GM12892 (cell line): ENCODE measurements around the gene DOCK6.

Experiments
- DNase-seq: peaks from one replicate; pipeline ENCODE4 v3.0.0; 2011; ENCODE audit not compliant: insufficient read length
- FAIRE-seq: peaks from 2 replicates; lab custom pipeline; 2011; peaks lifted over from hg19 to GRCh38; lab: Jason Lieb, UNC
- POLR2A ChIP-seq: IDR thresholded peaks from 2 replicates; pipeline ENCODE4 v1.6.1; 2011; ENCODE audit warnings: low read depth, low read length, control low read depth
- POLR2AphosphoS5 ChIP-seq: IDR thresholded peaks from 2 replicates; pipeline ENCODE4 v1.6.1; 2011; ENCODE audit warnings: low read depth, low read length, control low read depth
- TAF1 ChIP-seq: IDR thresholded peaks from 2 replicates; pipeline ENCODE4 v1.6.1; 2011; ENCODE audit warnings: low read depth, mild to moderate bottlenecking, control low read depth, low read length, borderline replicate concordance

Gene DOCK6

GRCh38 chr19:11293433-11294389 lies 31.4 kb upstream of the DOCK6 start:
- peak; percentile 77 for DNase-seq
- FAIRE-seq = peak; percentile 80
- TF ChIP-seq POLR2A (no peak), POLR2AphosphoS5 (no peak), TAF1 (no peak)

- DNase-seq (no peak), FAIRE-seq (no peak)
- TF ChIP-seq POLR2A = no peak
These were observed 29.7 kb upstream of the DOCK6 start for GRCh38 chr19:11291991-11292390.

GRCh38 chr19:11291415-11291814 lies 29.1 kb upstream of the DOCK6 start:
- no peak for DNase-seq
- no peak for FAIRE-seq
- TF ChIP-seq TAF1 (no peak), POLR2AphosphoS5 (no peak), POLR2A (no peak)

GRCh38 chr19:11290256-11290655 lies 27.9 kb upstream of the DOCK6 start:
- TF ChIP-seq POLR2A (no peak), TAF1 (no peak), POLR2AphosphoS5 (no peak)
- FAIRE-seq = no peak

GRCh38 chr19:11288349-11288748 lies 26.0 kb upstream of the DOCK6 start:
- no peak for DNase-seq
- FAIRE-seq = no peak
- no peak for TF ChIP-seq POLR2AphosphoS5
- no peak for TF ChIP-seq POLR2A

More at GRCh38 chr19:11290256-11290655, 27.9 kb upstream of the DOCK6 start:
- no peak for DNase-seq

GRCh38 chr19:11286312-11286974 lies 24.1 kb upstream of the DOCK6 start:
- no peak for DNase-seq
- FAIRE-seq = no peak
- no peak for TF ChIP-seq TAF1
- TF ChIP-seq POLR2A = no peak
- no peak for TF ChIP-seq POLR2AphosphoS5

- TF ChIP-seq POLR2AphosphoS5 (no peak), TAF1 (no peak), POLR2A (no peak)
- FAIRE-seq (no peak), DNase-seq (no peak)
These were observed 22.2 kb upstream of the DOCK6 start for GRCh38 chr19:11284515-11284914.

- no peak for TF ChIP-seq POLR2AphosphoS5
- TF ChIP-seq TAF1 = no peak
- no peak for TF ChIP-seq POLR2A
- FAIRE-seq = no peak
These were observed 19.2 kb upstream of the DOCK6 start for GRCh38 chr19:11281356-11282049.

GRCh38 chr19:11279505-11280236 lies 17.3 kb upstream of the DOCK6 start:
- TF ChIP-seq TAF1 (no peak), POLR2AphosphoS5 (no peak), POLR2A (no peak)
- FAIRE-seq (no peak), DNase-seq (no peak)

More at GRCh38 chr19:11281356-11282049, 19.2 kb upstream of the DOCK6 start:
- no peak for DNase-seq

GRCh38 chr19:11278670-11279069 lies 16.3 kb upstream of the DOCK6 start:
- FAIRE-seq (no peak), DNase-seq (no peak)
- no peak for TF ChIP-seq POLR2AphosphoS5
- no peak for TF ChIP-seq TAF1
- TF ChIP-seq POLR2A = no peak

- TF ChIP-seq TAF1 (no peak), POLR2AphosphoS5 (no peak), POLR2A (no peak)
- no peak for FAIRE-seq
- DNase-seq = no peak
These were observed 12.3 kb upstream of the DOCK6 start for GRCh38 chr19:11274533-11275086.
